K562 (cell line): ENCODE data around the gene CNDP2. TPM values are rescaled to one million over a fixed set of nuclear protein-coding genes. Genes with fewer than 3 reads are reported as not detected.

Experiments used
- C11orf30 ChIP-seq: fragments of 450-650 bp; IDR thresholded peaks from 2 replicates; pipeline ENCODE4 v1.6.1; 2016; ENCODE audit warnings: low read depth, mild to moderate bottlenecking
- GTF2A2 ChIP-seq: IDR thresholded peaks from 2 replicates; pipeline ENCODE4 v1.6.1; 2016; ENCODE audit warnings: mild to moderate bottlenecking, missing genetic modification characterization, missing compliant biosample characterization
- KDM2B ChIP-seq: fragments of 250-450 bp; sonication (Bioruptor Pico); IDR thresholded peaks from 2 replicates; pipeline ENCODE4 v1.8.0; 2021; ENCODE audit warnings: mild to moderate bottlenecking, moderate library complexity
- MAFG ChIP-seq: fragments of 450-650 bp; conservative IDR thresholded peaks from 2 replicates; pipeline ENCODE4 v1.6.1; 2016; ENCODE audit warnings: missing genetic modification characterization, missing compliant biosample characterization
- NFRKB ChIP-seq: fragments of 450-650 bp; IDR thresholded peaks from 2 replicates; pipeline ENCODE4 v1.6.1; 2016; ENCODE audit warnings: low read depth
- ZNF124 ChIP-seq: sonication (generic); formaldehyde crosslinking; IDR thresholded peaks from 2 replicates; pipeline ENCODE4 v1.8.1; 2022; ENCODE audit warnings: missing genetic modification reagents
- ZNF3 ChIP-seq: fragments of 250-450 bp; sonication (Bioruptor Pico); IDR thresholded peaks from 2 replicates; pipeline ENCODE4 v1.5.0; 2021; ENCODE audit warnings: mild to moderate bottlenecking, moderate library complexity
- ZNF764 ChIP-seq: fragments of 250-450 bp; sonication (Bioruptor Pico); IDR thresholded peaks from 2 replicates; pipeline ENCODE4 v1.4.0; 2020; ENCODE audit warnings: low read depth, mild to moderate bottlenecking, moderate library complexity
- polyA plus RNA-seq, 8 experiments: library from polyadenylated mRNA; depleted of rRNA in 4 of 8; stranded (reverse) in 5 of 8; unstranded in 3 of 8; fragments of >200 nt; fragmentation: Nextera tagmentation in 2 of 8; fragmentation: Illumina TruSeq in 1 of 8; extraction: Ambion mirVana in 2 of 8; extraction: Trizol in 1 of 8; gene quantifications; 2 replicates each; pipeline versions ENCODE4 v1.2.1 to v1.2.3, GENCODE V29; 2011 to 2014; ENCODE audit warnings: inconsistent platforms in 1 of 8, missing spikeins in 1 of 8
- total RNA-seq, 7 experiments: library from RNA; depleted of rRNA in 6 of 7; stranded (reverse); fragments of >200 nt in 6 of 7; fragmentation: Illumina TruSeq in 2 of 7; extraction: Trizol in 2 of 7; gene quantifications; 2 replicates each; pipeline versions ENCODE4 v1.2.1 to v1.2.3, GENCODE V29; 2011 to 2021; ENCODE audit warnings: low replicate concordance in 1 of 7
- TF ChIP-seq, protein P1 (sequence below): fragments of 250-450 bp; sonication (Bioruptor Pico); IDR thresholded peaks from 2 replicates; pipeline ENCODE4 v1.4.0; 2020; ENCODE audit warnings: mild to moderate bottlenecking, moderate library complexity
- TF ChIP-seq, protein P2 (sequence below): fragments of 450-650 bp; formaldehyde crosslinking; IDR thresholded peaks from 2 replicates; pipeline ENCODE4 v1.4.0; 2022; ENCODE audit warnings: missing genetic modification characterization

Gene CNDP2
- total and polyA plus RNA-seq, 9 of the 15 experiments (the other 6 are each of a cell fraction or from before 2014, with no cell fraction given), result 34.1 to 128 (median 53.8) TPM

DNA sequence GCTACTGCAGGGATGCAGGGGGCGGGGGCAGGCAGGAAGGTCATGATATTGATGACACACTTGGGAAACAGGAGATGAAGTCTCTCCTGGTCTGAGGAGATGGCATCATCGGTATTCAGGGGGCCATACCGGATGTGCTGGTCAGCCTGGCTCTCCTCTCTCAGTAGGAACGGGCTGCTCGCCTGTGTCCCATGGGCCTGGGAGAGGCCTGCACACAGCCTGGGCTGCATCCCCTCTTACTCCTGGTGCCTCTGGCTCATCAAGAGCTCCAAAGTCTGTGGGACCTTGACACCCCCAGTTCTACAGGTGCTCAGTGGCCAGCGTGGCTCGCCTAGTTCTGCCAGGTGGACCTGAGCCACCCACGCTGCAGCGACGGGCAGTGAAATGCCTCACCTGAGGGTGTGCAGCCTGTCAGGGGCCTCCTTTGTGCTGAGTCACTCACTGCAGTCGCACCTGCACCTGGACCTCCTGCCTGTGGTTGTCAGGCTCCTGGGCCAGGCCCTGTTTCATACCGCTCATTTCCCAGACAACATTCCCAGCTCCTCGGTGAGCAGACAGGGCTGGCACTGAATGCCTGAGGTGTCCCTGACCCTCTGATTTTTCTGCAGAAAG lies 19.6 kb downstream of the CNDP2 start (continued):
- TF ChIP-seq MAFG (tag) (no peak), NFRKB (no peak), ZNF124 (CRISPR knock-in tag) (no peak), C11orf30 (no peak), ZNF764 (CRISPR knock-in tag) (no peak), GTF2A2 (tag) (no peak), KDM2B (no peak), ZNF3 (CRISPR knock-in tag) (no peak)
- TF ChIP-seq, protein P1, sequence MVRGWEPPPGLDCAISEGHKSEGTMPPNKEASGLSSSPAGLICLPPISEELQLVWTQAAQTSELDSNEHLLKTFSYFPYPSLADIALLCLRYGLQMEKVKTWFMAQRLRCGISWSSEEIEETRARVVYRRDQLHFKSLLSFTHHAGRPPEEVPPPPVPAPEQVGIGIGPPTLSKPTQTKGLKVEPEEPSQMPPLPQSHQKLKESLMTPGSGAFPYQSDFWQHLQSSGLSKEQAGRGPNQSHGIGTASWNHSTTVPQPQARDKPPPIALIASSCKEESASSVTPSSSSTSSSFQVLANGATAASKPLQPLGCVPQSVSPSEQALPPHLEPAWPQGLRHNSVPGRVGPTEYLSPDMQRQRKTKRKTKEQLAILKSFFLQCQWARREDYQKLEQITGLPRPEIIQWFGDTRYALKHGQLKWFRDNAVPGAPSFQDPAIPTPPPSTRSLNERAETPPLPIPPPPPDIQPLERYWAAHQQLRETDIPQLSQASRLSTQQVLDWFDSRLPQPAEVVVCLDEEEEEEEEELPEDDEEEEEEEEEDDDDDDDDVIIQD (CRISPR knock-in tag), result no peak
- TF ChIP-seq, protein P2, sequence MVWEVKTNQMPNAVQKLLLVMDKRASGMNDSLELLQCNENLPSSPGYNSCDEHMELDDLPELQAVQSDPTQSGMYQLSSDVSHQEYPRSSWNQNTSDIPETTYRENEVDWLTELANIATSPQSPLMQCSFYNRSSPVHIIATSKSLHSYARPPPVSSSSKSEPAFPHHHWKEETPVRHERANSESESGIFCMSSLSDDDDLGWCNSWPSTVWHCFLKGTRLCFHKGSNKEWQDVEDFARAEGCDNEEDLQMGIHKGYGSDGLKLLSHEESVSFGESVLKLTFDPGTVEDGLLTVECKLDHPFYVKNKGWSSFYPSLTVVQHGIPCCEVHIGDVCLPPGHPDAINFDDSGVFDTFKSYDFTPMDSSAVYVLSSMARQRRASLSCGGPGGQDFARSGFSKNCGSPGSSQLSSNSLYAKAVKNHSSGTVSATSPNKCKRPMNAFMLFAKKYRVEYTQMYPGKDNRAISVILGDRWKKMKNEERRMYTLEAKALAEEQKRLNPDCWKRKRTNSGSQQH (CRISPR knock-in tag), result no peak
